ENCODE results near the gene SGO2.

DNA sequence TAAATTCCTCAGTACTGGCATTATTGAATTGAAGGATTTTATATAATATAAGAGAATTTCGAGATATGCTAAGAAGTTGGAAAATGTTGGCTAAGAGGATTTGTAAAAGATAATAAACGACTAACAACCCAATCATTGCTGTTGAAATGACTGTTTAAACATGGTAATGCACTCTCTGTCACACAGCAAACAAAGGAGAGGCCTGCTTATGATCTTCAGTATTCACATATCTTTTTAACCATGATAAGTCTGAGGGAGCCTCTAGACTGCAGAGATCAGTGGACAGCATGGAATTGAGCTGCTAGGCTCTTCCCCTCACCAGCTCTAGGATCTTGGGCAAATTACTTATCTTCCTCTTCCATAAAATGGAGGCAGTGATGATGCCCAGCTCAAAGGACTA is 18.8 kb upstream of the SGO2 start:
- TF ChIP-seq CTCF (tag by site-specific recombination; IDR thresholded peaks at IDR 0.05) = no peak
- TF ChIP-seq, protein P1, sequence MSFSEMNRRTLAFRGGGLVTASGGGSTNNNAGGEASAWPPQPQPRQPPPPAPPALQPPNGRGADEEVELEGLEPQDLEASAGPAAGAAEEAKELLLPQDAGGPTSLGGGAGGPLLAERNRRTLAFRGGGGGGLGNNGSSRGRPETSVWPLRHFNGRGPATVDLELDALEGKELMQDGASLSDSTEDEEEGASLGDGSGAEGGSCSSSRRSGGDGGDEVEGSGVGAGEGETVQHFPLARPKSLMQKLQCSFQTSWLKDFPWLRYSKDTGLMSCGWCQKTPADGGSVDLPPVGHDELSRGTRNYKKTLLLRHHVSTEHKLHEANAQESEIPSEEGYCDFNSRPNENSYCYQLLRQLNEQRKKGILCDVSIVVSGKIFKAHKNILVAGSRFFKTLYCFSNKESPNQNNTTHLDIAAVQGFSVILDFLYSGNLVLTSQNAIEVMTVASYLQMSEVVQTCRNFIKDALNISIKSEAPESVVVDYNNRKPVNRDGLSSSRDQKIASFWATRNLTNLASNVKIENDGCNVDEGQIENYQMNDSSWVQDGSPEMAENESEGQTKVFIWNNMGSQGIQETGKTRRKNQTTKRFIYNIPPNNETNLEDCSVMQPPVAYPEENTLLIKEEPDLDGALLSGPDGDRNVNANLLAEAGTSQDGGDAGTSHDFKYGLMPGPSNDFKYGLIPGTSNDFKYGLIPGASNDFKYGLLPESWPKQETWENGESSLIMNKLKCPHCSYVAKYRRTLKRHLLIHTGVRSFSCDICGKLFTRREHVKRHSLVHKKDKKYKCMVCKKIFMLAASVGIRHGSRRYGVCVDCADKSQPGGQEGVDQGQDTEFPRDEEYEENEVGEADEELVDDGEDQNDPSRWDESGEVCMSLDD (tag by site-specific recombination; IDR thresholded peaks at IDR 0.05) = no peak
- no peak for TF ChIP-seq ZNF223 (tag by site-specific recombination; IDR thresholded peaks at IDR 0.05)
- TF ChIP-seq ZNF292 (tag by site-specific recombination; IDR thresholded peaks at IDR 0.05; ENCODE audit: borderline replicate concordance, low read depth) = no peak
- TF ChIP-seq BCL11A (tag by site-specific recombination; IDR thresholded peaks at IDR 0.05; ENCODE audit: low read depth) = no peak
- TF ChIP-seq ELK4 (IDR thresholded peaks at IDR 0.05; ENCODE audit: borderline replicate concordance, low read depth, low read length) = no peak
- TF ChIP-seq ZNF518A (tag by site-specific recombination; conservative IDR thresholded peaks at IDR 0.05; ENCODE audit: low read depth) = no peak
- TF ChIP-seq ZNF175 (tag by site-specific recombination; IDR thresholded peaks at IDR 0.05) = no peak
- TF ChIP-seq ZNF791 (tag by site-specific recombination; IDR thresholded peaks at IDR 0.05) = no peak
- no peak for TF ChIP-seq ZNF274 (IDR thresholded peaks at IDR 0.05; ENCODE audit: low read length)
- TF ChIP-seq ZNF274 (tag by site-specific recombination; IDR thresholded peaks at IDR 0.05; ENCODE audit: borderline replicate concordance) = no peak
- no peak for TF ChIP-seq ZNF555 (tag by site-specific recombination; conservative IDR thresholded peaks at IDR 0.05)
- no peak for TF ChIP-seq ZNF114 (tag by site-specific recombination; IDR thresholded peaks at IDR 0.05)
